Esophagus muscularis mucosa (tissue), 4 donors: Measurements from ENCODE around the gene CDH4. TPM values are rescaled to one million over a fixed set of nuclear protein-coding genes. Genes with fewer than 3 reads are reported as not detected.

Experiments used
- DNase-seq: peaks from one replicate; pipeline ENCODE4 v3.0.0-alpha.2; 2017; ENCODE audit errors: extremely low spot score
- H3K27ac ChIP-seq, 4 donors: fragments of 200-600 bp; sonication (generic); replicated peaks in 1 of 4; 1 replicate in 3 of 4; 2 replicates in 1 of 4; pipeline ENCODE4 v1.5.1; 2016 to 2019; ENCODE audit warnings: mild to moderate bottlenecking in 1 of 4
- H3K27me3 ChIP-seq, 4 donors: fragments of 200-600 bp; sonication (generic); one replicate each; pipeline versions ENCODE4 v1.5.1 to v1.6.0; 2016 to 2019
- H3K36me3 ChIP-seq, 4 donors: fragments of 200-600 bp; sonication (generic); one replicate each; pipeline ENCODE4 v1.5.1; 2016 to 2019
- H3K4me1 ChIP-seq, 4 donors: fragments of 200-600 bp; sonication (generic); one replicate each; pipeline ENCODE4 v1.5.1; 2016 to 2019
- H3K4me3 ChIP-seq, 4 donors: fragments of 200-600 bp; sonication (generic); 1 replicate in 2 of 4; 2 replicates in 2 of 4; pipeline ENCODE4 v1.5.1; 2016 to 2019; ENCODE audit warnings: mild to moderate bottlenecking in 4 of 4, moderate library complexity in 1 of 4
- H3K9me3 ChIP-seq, 4 donors: fragments of 200-600 bp; sonication (generic); 1 replicate in 3 of 4; 2 replicates in 1 of 4; pipeline ENCODE4 v1.5.1; 2016 to 2019
- CTCF ChIP-seq, 3 experiments: fragments of 200-600 bp in 2 of 3; fragments of 450-650 bp in 1 of 3; sonication (generic) in 2 of 3; IDR thresholded peaks; one replicate each; pipeline ENCODE4 v1.5.1; 2017 to 2019; ENCODE audit warnings: antibody characterized with exemption in 3 of 3, mild to moderate bottlenecking in 2 of 3, moderate library complexity in 1 of 3
- EP300 ChIP-seq: sonication (generic); formaldehyde crosslinking; IDR thresholded peaks from one replicate; pipeline ENCODE4 v1.6.1; 2017; ENCODE audit warnings: antibody characterized with exemption
- POLR2A ChIP-seq: fragments of 450-650 bp; IDR thresholded peaks from one replicate; pipeline ENCODE4 v1.6.1; 2017; ENCODE audit warnings: antibody characterized with exemption, moderate library complexity, mild to moderate bottlenecking, low read depth
- POLR2AphosphoS5 ChIP-seq, 2 donors: sonication (generic); formaldehyde crosslinking; IDR thresholded peaks; one replicate each; pipeline ENCODE4 v1.6.1; 2017; ENCODE audit warnings: antibody characterized with exemption in 2 of 2
- WGBS: methylation state at CpG from one replicate; pipeline ENCODE4 v1.1.5; 2018; 5-methylcytosine and 5-hydroxymethylcytosine counted together
- intact Hi-C: fragments of 100-400 bp; cut with DNase I; formaldehyde crosslinking; loops from one replicate; pipeline ENCODE4 v1.15.1; 2023
- total RNA-seq, 4 donors: library from RNA; depleted of rRNA; stranded (reverse); fragments of >200 nt; gene quantifications; one replicate each; pipeline versions ENCODE4 v1.1.0 to v1.2.1, GENCODE V29; 2016

CDH4 gene
- total RNA-seq, 4 donors from 2014 or later: 0.42 to 1.3 (median 0.48) TPM

GRCh38 chr20:61514018-61514365 lies 261.9 kb downstream of the CDH4 start:
- H3K9me3 ChIP-seq: no peaks in the 10 kb centered on the region
- peaks cover 0 to 4% (median 0%) of the 10 kb centered on the region in 4 donors for H3K27me3 ChIP-seq
- no peak for TF ChIP-seq CTCF (IDR thresholded peaks at IDR 0.05)
- no peak for TF ChIP-seq POLR2AphosphoS5 (IDR thresholded peaks at IDR 0.05)
- TF ChIP-seq EP300: no peak
- TF ChIP-seq POLR2A: no peak
- H3K27ac ChIP-seq: no peak overlapping the region
- intact Hi-C loops: no loop called here
- peaks cover 0 to 10% (median 4%) of the 10 kb centered on the region in 4 donors for H3K4me1 ChIP-seq
- no peak for DNase-seq
- WGBS: 60% methylated on average over 5 of the region's 5 CpGs
- H3K36me3 ChIP-seq: no peaks in the 10 kb centered on the region
- H3K4me3 ChIP-seq: no peak overlapping the region

DNA sequence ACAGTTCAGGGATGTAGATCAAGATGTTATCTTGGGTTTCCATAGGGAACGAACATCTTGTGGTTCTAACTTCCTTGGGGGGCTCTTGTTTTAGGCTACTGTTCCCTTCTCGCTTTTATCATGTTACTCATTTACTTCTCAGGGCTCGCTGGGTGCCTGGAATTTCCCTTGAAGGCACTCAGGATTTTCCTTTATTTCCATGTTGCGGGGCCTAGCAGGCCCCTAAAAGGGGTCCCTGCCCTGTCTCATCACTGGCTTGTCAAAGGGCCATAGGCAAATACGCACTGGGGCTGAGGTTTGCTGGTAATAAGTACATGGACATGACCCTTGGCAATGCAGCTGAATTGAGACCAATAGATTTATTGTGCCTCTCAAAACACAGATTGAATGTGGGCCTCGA lies 262.3 kb downstream of the CDH4 start:
- H3K36me3 ChIP-seq: no peaks in the 10 kb centered on the region
- no peak overlapping the region for H3K27ac ChIP-seq
- peaks cover 0 to 6% (median 0%) of the 10 kb centered on the region in 4 donors for H3K27me3 ChIP-seq
- no peak overlapping the region for H3K4me3 ChIP-seq
- H3K4me1 ChIP-seq: peaks cover 0 to 10% (median 4%) of the 10 kb centered on the region in 4 donors
- TF ChIP-seq POLR2A (no peak), POLR2AphosphoS5 (IDR thresholded peaks at IDR 0.05) (no peak), CTCF (IDR thresholded peaks at IDR 0.05) (no peak)
- H3K9me3 ChIP-seq: no peaks in the 10 kb centered on the region
- 78% methylated on average over 6 of the region's 6 CpGs for WGBS
- intact Hi-C loops: no loop called here
- no peak for DNase-seq

- 80% methylated on average over 11 of the region's 14 CpGs for WGBS
- peaks cover 0 to 12% (median 0%) of the 10 kb centered on the region in 4 donors for H3K27me3 ChIP-seq
- TF ChIP-seq CTCF (IDR thresholded peaks at IDR 0.05) (no peak), POLR2AphosphoS5 (IDR thresholded peaks at IDR 0.05) (no peak), POLR2A (no peak), EP300 (no peak)
- H3K9me3 ChIP-seq: no peaks in the 10 kb centered on the region
- H3K4me3 ChIP-seq: no peak overlapping the region
- H3K4me1 ChIP-seq: peaks cover 0 to 10% (median 4%) of the 10 kb centered on the region in 4 donors
- no peak for DNase-seq
- intact Hi-C loops: no loop called here
- H3K36me3 ChIP-seq: no peaks in the 10 kb centered on the region
- H3K27ac ChIP-seq: no peak overlapping the region
Observed at GRCh38 chr20:61514805-61515505, 262.9 kb downstream of the CDH4 start.

GRCh38 chr20:61515922-61516321 lies 263.9 kb downstream of the CDH4 start:
- H3K9me3 ChIP-seq: no peaks in the 10 kb centered on the region
- H3K36me3 ChIP-seq: no peaks in the 10 kb centered on the region
- DNase-seq: no peak
- WGBS: 68% methylated on average over 14 of the region's 14 CpGs
- TF ChIP-seq CTCF (IDR thresholded peaks at IDR 0.05): no peak
- no peak for TF ChIP-seq EP300
- no peak for TF ChIP-seq POLR2AphosphoS5 (IDR thresholded peaks at IDR 0.05)
- TF ChIP-seq POLR2A: no peak
- peaks cover 0 to 21% (median 0%) of the 10 kb centered on the region in 4 donors for H3K27me3 ChIP-seq
- intact Hi-C loops: no loop called here
- H3K4me3 ChIP-seq: no peak overlapping the region
- H3K4me1 ChIP-seq: peaks cover 0 to 10% (median 4%) of the 10 kb centered on the region in 4 donors
- H3K27ac ChIP-seq: no peak overlapping the region
